Measurements from ENCODE around the gene CADM1. TPM values are rescaled to one million over a fixed set of nuclear protein-coding genes. Genes with fewer than 3 reads are reported as not detected.
A peak's percentile ranks its signal among the peaks of the same experiment; 100 is the strongest.

CADM1 gene
- polyA plus RNA-seq, 3 donors: 130 to 158 (median 149) TPM

DNA sequence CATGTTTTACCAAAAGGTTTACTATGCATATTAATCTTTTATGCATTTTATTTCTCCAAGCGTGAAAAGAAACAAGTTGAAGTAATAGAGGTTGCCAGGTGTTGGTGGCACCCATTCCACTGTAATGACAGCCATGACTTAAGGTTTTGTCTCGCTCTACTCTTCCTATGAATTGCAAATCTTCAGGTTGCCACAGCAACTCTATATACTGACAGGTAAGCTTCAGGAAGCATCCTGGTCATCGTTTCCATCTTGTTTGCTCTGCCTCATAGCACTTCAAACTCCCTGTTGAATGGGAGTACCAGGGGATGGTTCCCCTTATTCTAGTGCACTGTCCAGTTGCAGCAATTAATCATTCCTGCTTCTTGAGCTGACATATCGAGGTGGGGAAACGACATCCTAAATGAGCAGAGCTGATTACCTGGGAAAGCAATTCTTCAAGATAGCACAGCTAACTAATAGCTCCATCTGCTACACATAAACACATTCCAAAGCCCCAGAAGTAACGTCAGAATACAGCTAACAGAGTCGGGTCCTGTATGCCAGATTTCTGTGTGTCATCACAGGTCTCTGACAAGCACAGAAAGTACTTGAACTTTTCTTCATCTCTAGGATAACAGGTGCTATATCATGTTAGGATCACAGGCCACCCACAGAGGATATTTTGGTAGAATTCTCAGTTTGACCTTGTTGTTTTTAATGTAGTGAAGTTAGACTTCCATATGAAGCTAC lies 80.3 kb downstream of the CADM1 start:
- DNase-seq (ENCODE audit: extremely low read depth in 1 of 11, low read depth in 9 of 11, low spot score in 4 of 11): no peak

DNA sequence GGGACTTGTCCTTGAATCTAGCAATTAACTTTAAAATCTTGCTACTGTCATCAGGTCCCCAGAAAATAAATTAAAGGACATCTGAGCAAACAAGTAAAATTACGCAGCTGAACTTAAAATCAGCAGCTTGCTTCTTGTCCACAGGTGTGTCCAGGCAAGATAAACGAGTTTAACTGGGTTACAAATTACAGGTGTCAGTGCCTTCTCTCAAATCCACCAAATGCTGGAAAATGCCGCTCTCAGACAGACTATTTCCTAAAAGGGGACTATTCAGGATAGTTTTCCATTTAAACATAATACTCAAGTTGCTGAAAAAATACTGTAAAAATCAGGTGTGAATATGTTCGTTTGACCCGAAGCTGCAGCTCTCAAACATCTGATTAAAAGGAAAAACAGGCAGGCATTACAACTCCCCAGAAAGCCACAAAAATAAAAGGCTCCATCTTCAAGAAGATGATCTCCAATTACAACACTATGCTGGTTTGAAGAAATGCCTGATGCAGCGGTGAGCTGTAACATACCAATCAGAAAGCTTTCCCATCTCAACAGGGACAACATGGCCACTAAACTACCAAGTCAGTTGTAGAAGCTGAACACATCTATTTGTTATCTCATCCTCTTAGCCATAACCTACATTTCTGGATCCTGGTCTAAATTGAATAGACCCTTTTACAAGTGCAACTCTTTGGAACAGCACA lies 82.1 kb downstream of the CADM1 start:
- DNase-seq (ENCODE audit: extremely low read depth in 1 of 11, low read depth in 9 of 11, low spot score in 4 of 11): no peak

DNA sequence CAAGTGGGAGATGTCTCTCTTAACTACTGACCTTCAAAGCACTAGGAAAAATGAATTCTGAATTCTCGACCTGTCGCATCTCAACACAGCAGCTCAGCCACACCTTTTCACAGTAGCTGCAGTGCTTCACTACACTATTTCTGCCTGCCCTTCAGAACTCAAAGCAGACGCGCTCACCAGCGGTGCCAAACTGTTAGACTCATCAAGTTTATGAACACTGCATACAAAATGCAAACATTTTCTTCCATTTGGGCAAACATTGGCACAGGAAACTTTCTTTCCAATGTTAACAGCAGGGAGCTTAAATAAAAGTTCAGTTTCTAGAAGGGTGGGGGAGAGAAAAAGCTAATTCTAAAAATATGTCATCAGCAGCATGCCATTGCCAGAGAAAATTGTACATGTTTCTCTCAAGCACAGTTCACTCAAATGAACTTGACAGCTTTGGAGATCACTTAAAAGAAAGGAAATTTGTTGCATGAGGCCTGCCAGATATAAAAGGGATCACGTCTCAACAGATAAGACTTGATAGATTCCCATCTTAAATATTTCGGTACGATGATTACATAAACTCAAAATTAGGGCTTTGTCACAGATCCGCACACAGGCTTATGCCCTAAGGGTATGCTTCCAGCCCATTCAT lies 82.7 kb downstream of the CADM1 start:
- DNase-seq (ENCODE audit: extremely low read depth in 1 of 11, low read depth in 9 of 11, low spot score in 4 of 11): no peak

DNA sequence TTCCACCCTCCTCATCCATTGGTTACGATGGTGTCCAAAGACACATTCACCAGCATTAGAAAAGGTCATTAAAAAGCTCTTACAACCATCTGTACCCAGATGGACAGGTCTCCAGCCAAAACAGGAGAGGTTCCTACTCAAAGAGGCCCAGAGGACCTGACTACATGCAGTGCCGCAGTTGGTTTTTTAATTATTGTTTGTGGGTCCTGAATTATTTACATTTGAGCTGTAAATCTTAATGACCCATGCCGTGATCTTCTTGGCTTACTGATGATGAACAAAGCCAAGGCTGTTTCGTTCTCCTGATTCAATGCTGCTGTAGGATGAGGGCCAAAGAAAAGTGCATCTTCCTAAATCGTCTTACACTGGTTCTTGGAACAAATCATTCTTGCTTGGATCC lies 83.7 kb downstream of the CADM1 start:
- no peak for DNase-seq (ENCODE audit: extremely low read depth in 1 of 11, low read depth in 9 of 11, low spot score in 4 of 11)

DNA sequence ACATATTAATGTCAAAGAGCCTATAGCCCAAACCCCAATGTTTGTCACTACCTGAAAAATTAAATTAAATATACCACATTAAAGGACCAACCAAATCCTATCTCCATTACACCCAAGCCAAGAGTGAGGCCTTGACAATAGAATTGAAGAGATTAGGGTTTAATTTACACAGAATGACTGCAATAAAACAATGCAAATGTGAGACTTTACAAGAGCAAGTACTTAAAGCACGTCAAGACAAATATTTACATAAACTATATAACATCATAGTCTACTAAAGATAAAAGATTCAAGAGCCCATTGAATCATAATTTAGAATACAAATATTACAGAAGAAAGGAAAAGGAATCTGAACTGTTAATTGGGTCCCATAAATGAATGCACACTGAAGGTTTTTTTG lies 85.6 kb downstream of the CADM1 start:
- no peak for DNase-seq (ENCODE audit: extremely low read depth in 1 of 11, low read depth in 9 of 11, low spot score in 4 of 11)

DNA sequence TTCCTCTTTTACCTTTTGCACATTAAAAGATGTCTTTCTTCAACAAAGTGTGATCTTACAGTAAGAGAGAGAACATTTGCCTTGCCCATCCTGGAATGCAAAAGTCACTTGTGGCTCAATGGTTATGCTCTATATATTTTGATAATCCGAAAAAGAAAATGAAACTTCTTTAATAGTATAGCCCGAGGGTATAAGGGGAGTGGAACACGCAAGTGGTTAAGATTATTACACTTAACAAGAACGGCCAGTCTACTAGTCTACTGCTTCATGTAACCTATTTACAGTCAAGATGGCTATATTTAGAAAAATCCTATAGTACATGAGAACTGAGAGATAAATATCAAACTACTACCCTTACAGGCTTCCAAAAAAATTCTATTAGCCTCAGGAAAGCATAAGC lies 86.1 kb downstream of the CADM1 start:
- no peak for DNase-seq (ENCODE audit: extremely low read depth in 1 of 11, low read depth in 9 of 11, low spot score in 4 of 11)

DNA sequence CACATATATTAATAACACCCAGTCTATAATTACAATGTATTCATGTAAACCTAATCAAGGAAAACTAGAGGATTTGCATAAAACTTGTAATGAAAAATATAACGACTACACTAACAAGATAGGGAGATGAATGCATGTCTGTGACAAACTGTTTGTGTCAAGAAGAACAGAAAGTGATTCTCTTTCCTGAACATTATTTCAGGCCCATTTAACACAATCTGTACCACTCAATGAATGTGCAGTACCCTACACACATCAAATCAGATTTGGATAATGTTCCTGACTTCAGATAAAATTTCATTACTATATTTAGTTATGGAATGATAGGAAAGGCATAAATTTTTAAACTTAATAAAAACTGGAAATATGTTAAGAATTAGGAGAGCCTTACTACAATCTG lies 93.1 kb downstream of the CADM1 start:
- no peak for DNase-seq (ENCODE audit: extremely low read depth in 1 of 11, low read depth in 9 of 11, low spot score in 4 of 11)

DNA sequence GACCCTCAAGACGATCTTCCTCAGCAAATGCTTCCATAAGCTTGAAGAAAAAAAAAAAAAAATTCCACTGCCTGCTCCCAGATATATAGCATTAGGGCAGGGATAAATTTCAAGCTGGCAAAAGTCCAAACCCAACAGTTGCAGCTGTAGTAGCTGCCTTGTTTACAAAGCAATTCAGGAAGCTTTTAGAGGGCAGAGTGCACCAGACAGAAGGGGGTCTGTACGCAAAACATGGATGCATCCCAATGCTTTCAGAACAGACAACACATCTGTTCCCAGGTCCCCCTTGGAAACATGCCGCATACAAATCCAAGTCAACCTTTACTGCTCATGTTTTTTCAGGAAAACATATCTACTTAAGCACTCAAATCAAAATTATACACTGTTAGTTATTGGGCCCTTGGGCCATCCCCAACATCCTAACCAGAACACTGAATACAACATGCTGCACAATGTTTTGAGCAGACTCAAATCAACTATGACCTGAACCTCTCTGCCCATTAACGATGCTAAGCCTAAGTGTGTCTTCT lies 94.5 kb downstream of the CADM1 start:
- peak in 10 of 11 donors; percentile 65 to 86 (median 80) for DNase-seq (ENCODE audit: extremely low read depth in 1 of 11, low read depth in 9 of 11, low spot score in 4 of 11)

DNA sequence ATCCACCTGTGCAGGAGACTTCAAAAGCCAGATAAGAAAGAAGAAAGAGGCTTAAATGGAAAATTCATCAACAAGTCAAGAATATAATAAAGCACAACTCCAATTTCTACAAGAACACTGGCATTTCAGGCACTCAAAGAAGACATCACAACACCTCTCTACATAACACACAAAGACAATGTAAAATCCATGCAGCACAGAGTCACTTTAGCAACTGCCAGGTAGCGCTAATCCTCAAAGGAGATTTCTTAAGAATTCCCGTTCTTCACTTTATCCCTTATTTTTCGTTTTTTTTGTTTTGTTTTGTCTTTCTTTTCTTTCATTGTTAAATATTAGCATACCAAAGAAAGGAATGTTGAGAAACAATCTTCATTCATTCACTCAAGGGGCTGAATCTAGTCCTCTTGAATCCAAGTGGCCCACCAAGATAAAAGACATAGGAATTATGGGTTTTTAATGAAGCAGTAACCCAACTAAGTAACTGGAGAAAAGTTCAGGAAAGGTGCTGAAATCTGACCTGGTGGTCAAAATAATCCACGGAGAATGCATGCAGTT lies 95.0 kb downstream of the CADM1 start:
- DNase-seq (ENCODE audit: extremely low read depth in 1 of 11, low read depth in 9 of 11, low spot score in 4 of 11): no peak

DNA sequence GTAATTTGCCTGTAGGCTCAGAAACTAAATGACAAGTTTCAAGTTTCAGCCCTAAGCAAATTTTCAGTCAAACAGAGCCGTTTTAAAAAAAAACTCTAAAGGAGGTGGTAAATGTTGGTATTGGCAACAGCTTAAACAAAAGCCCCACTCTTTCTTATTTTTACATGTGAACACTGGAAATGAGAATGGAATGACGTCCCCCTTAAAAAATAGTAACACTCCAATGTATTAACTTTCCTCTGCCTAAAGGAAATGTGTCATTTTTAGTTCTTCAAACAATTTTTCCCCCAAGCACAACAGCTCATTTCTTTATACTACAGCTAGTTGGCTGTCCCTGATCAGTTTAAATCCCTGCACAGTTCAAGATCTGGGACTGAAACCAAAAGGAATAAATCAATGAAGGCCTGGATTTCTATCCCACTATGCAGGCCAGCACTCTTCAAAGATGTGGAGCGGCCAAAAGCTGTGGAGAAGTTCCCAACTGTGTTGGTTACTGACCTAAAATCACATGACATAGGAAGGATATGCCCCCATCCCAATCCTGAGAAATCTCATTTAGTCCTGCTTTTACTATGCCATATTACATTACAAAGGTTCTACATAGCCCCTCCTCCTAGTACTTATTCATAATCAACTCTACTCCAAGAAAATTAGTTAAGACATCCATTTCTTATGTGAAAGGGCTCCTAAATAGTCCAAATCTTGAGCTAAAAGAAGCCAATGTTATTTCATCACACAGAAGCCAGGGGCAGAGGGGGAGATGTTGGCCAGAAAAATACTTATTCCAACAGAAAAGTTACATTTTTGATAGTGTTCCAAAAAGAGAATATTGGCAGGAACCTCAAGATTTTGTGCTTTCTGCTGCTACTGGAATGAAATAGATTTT lies 95.9 kb downstream of the CADM1 start:
- DNase-seq (ENCODE audit: extremely low read depth in 1 of 11, low read depth in 9 of 11, low spot score in 4 of 11): peak in 8 of 11 donors; percentile 45 to 82 (median 58)

DNA sequence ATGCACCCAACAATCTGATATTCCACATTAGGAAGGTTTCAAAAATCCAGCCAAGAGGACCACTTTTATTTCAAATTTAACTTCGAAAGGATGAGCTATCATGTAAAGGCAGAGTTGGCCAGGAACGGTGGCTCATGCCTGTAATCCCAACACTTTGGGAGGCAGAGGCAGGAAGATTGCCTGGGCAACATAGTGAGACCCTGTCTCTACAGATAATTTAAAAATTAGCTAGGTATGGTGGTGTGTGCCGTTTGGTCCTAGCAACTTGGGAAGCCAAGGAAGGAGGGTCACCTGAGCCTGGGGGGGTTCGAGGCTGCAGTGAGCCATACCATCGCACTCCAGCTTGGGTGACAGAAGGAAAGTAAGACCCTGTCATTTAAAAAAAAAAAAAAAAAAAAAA lies 96.7 kb downstream of the CADM1 start:
- DNase-seq (ENCODE audit: extremely low read depth in 1 of 11, low read depth in 9 of 11, low spot score in 4 of 11): no peak

DNA sequence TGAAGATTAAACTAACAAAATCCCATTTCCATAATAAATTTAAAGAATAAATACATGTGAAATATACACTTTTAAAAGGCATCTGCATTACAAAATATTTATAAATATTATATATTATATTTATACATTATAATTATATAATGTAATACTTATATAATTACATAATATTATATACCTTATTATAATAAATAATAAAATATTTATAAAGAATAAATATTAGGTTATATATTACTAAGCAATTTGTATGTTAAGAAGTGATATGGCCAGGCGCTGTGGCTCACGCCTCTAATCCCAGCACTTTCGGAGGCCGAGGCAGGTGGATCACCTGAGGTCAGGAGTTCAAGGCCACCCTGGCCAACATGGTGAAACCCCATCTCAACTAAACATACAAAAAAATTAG lies 97.8 kb downstream of the CADM1 start:
- DNase-seq (ENCODE audit: extremely low read depth in 1 of 11, low read depth in 9 of 11, low spot score in 4 of 11): no peak

DNA sequence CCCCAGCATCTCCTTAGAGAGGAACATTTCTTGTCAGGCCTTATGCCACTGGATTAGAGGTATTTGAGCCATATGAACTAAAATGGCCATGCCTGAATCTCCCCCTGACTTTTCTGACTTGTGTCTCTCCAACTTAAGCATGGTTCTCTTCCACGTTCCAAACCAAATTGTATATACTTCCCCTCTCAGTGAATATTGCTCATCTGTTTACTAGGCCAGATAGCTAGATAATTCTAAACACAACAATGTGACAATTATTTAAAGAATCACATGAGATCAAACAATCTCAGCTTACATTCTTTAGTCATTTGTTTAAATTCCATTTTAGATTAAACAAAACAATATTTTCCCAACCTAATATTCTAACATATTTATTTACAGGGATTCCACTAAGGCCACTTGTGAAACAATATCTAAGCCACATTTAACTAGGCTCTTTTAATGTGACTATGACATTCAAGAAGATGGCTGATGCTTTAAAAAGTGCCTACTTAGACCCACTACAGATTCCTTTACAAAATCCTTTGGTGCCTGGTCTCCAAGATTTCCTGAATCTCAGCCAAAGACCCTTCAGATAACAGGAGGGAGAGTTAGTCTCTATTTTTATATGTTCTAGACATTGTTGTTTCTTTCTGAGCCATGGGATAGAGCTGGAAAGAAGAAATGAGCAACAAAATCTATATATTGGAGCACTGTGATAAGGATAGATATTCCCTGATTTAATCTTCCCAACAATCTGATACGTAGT lies 105.7 kb downstream of the CADM1 start:
- no peak for DNase-seq (ENCODE audit: extremely low read depth in 1 of 11, low read depth in 9 of 11, low spot score in 4 of 11)

DNA sequence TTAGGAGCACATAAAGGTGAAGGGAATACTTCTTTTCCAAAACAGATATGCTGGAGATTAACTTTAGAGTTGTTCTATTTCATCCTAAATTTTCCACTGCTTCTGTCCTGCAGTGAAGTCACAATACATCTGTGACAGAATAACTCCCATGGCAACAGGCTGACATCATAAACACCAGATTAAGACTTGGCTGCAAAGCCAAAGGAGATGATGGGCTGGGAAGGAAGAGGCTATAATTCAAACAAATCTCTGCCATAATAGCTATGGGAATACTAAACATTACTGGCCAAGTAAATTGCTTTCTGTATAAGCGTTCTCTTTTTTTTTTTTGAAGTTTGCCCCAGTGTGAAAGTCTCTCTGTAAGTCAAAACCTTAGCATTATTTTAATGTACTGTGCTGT lies 107.7 kb downstream of the CADM1 start:
- peak in 4 of 11 donors; percentile 38 to 60 (median 52) for DNase-seq (ENCODE audit: extremely low read depth in 1 of 11, low read depth in 9 of 11, low spot score in 4 of 11)

DNA sequence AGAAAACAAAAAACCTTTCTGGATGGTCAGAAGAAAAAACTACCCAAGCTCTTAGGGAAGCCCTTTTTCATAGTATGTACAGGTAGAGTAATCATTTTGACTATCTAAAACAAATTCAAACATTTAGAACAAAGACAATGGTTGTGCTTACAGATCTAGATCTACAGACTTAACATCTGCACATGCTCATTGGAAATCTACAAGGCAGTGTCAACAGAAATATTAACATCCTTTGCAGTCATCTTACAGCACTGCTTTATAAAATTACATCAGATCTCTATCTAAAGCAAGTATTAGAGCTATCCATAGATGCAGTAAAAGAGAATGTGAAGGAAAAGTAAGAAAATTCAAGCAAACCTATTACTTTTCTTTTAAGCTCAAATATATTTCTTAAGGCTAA lies 110.3 kb downstream of the CADM1 start:
- no peak for DNase-seq (ENCODE audit: extremely low read depth in 1 of 11, low read depth in 9 of 11, low spot score in 4 of 11)

DNA sequence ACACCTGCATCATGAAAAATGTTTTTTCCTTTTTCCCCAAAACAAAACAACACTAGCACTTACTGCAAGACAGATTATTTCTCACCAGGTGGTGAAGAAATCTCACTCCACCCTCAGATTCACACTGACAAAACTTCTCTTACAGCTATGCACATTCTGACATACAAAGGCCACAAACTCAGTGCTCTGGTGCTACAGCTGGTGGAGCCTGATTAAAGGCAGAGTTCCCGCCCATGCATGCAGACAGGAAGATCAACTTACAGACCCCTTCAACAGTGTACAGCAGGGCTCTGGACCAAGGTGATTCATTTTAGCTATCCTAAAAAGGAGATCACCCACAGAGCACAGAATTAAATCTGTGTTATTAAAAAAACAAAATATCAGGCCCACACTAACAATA lies 112.6 kb downstream of the CADM1 start:
- peak in 4 of 11 donors; percentile 27 to 49 (median 42) for DNase-seq (ENCODE audit: extremely low read depth in 1 of 11, low read depth in 9 of 11, low spot score in 4 of 11)

DNA sequence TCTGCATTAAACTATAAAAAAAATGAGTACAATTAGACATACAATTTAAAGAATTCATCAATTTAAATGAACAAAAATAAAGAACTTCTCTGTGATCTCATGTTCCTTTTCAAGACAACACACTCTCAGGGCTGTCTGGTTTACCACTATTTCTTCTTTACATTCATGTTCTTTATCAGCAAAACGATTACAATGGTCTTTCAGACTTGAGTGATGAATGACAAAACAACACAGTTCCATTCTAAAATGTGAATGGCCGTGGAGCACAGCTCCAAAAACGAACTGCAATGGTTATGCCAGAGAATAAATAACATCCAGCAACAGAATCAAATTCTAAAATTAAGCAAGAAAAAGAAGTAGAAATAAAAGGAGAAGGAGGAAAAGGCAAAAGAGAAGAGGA lies 113.1 kb downstream of the CADM1 start:
- DNase-seq (ENCODE audit: extremely low read depth in 1 of 11, low read depth in 9 of 11, low spot score in 4 of 11): no peak

DNA sequence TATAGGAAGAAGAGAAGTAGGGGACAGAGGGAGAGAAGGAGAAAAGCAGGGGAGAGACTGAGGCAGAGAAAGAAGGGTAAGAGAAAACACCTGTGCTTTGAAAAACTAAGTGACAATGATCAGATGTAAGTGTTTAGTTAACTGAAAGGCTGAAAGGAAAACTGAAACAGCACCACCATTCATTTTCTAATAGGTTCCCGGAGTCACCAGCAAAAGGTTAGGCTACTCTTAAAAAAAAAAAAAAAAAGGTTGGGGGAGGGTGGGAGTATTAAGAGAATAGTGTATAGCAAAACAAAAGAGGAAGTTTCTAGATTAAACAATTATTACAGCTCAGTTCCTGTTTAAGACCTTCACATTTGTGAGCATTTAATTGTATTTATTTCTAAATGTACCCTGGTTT lies 113.8 kb downstream of the CADM1 start:
- no peak for DNase-seq (ENCODE audit: extremely low read depth in 1 of 11, low read depth in 9 of 11, low spot score in 4 of 11)
